K562 (cell line): ENCODE data around the gene DNAJB11. TPM values are rescaled to one million over a fixed set of nuclear protein-coding genes. Genes with fewer than 3 reads are reported as not detected.

Experiments
- ATAC-seq: fragments of 200-7000 bp; cut with Tn5 transposase; 3 replicates; pipeline ENCODE4 v1.9.1; 2020; ENCODE audit warnings: moderate library complexity
- BruUV-seq: library from RNA; stranded (reverse); fragments of 400-500 nt; replicated peaks from 2 replicates; lab custom pipeline; 2021; lab: Mats Ljungman, UMichigan
- CTCF ChIA-PET: fragments of 300-600 bp; formaldehyde crosslinking; extraction: SDS; loops from one replicate; lab custom pipeline; 2021; ENCODE audit warnings: low intra/inter-chr PET ratio; lab: Yijun Ruan, JAX
- POLR2A ChIA-PET: fragments of 300-600, 350-650 bp; sonication (Branson Sonifier 250); formaldehyde crosslinking; extraction: SDS; loops from one replicate; lab custom pipeline; 2021; ENCODE audit warnings: antibody characterized with exemption, inconsistent platforms; lab: Yijun Ruan, JAX
- DNase-seq, 4 experiments: peaks; one replicate each; pipeline versions ENCODE4 v3.0.0 to v3.0.0-alpha.2; 2011 to 2018; ENCODE audit warnings: low spot score in 3 of 4, mixed read lengths in 3 of 4; ENCODE audit errors: extremely low read depth in 1 of 4
- FAIRE-seq: peaks from 2 replicates; lab custom pipeline; 2011; peaks lifted over from hg19 to GRCh38; lab: Jason Lieb, UNC
- H2AFZ ChIP-seq: 2 replicates; pipeline ENCODE4 v1.6.0; 2011; ENCODE audit warnings: low read depth, low read length, control low read depth, inconsistent platforms
- H3K27ac ChIP-seq: fragments of 200-600 bp; 3 replicates; pipeline ENCODE4 v1.8.0; 2011; ENCODE audit warnings: low read depth, mild to moderate bottlenecking, control low read depth, inconsistent platforms, low read length, moderate library complexity, mixed read lengths; ENCODE audit errors: extremely low read depth
- H3K27me3 ChIP-seq, 2 experiments: fragments of 300-600 bp in 1 of 2; 2 replicates in 1 of 2; 3 replicates in 1 of 2; pipeline versions ENCODE4 v1.6.0 to v1.8.0; 2011; ENCODE audit warnings: inconsistent platforms in 2 of 2, low read length in 2 of 2, mild to moderate bottlenecking in 1 of 2, mixed read lengths in 1 of 2, moderate library complexity in 1 of 2; ENCODE audit not compliant: control insufficient read depth in 2 of 2, insufficient read depth in 2 of 2
- H3K36me3 ChIP-seq: fragments of 300-600 bp; 3 replicates; pipeline ENCODE4 v1.8.0; 2011; ENCODE audit warnings: mild to moderate bottlenecking, low read length, inconsistent platforms; ENCODE audit not compliant: control insufficient read depth, insufficient read depth
- H3K4me1 ChIP-seq, 2 experiments: fragments of 200-600 bp in 1 of 2; replicated peaks in 1 of 2; 2 replicates in 1 of 2; 3 replicates in 1 of 2; pipeline versions ENCODE4 v1.5.1 to v1.8.0; 2011; ENCODE audit warnings: inconsistent platforms in 2 of 2, low read length in 2 of 2, mild to moderate bottlenecking in 1 of 2, mixed read lengths in 1 of 2, moderate library complexity in 1 of 2; ENCODE audit not compliant: control insufficient read depth in 2 of 2, insufficient read depth in 2 of 2
- H3K4me2 ChIP-seq: 2 replicates; pipeline ENCODE4 v1.6.1; 2011; ENCODE audit warnings: low read length, control low read depth, inconsistent platforms, mixed read lengths; ENCODE audit not compliant: insufficient read depth
- H3K4me3 ChIP-seq: fragments of 200-600 bp; sonication (generic), shearing (Covaris generic); 2 replicates; pipeline ENCODE4 v1.5.1; 2016; ENCODE audit warnings: control low read depth, inconsistent platforms
- H3K79me2 ChIP-seq: fragments of 200-600 bp; 3 replicates; pipeline ENCODE4 v1.8.0; 2011; ENCODE audit warnings: low read length, inconsistent platforms; ENCODE audit not compliant: control insufficient read depth, insufficient read depth
- H3K9ac ChIP-seq, 2 experiments: 2 replicates each; pipeline versions ENCODE4 v1.6.0 to v1.6.1; 2011; ENCODE audit warnings: low read depth in 2 of 2, low read length in 2 of 2, control low read depth in 1 of 2, inconsistent platforms in 1 of 2, mild to moderate bottlenecking in 1 of 2, mixed read lengths in 1 of 2; ENCODE audit not compliant: insufficient read depth in 1 of 2
- H3K9me1 ChIP-seq: one replicate; pipeline ENCODE4 v1.6.0; 2011; ENCODE audit warnings: inconsistent platforms, mild to moderate bottlenecking, low read length, moderate library complexity; ENCODE audit not compliant: control insufficient read depth, insufficient read depth
- H3K9me3 ChIP-seq: replicated peaks from 2 replicates; pipeline ENCODE4 v1.5.1; 2011; ENCODE audit warnings: low read depth, low read length, inconsistent platforms; ENCODE audit not compliant: control insufficient read depth, insufficient read depth
- H4K20me1 ChIP-seq: replicated peaks from 2 replicates; pipeline ENCODE4 v1.6.1; 2011; ENCODE audit warnings: low read length, inconsistent platforms, mixed read lengths; ENCODE audit not compliant: control insufficient read depth, insufficient read depth
- ATF4 ChIP-seq: fragments of 450-650 bp; formaldehyde crosslinking; IDR thresholded peaks from 2 replicates; pipeline ENCODE4 v1.4.0; 2022; ENCODE audit warnings: mild to moderate bottlenecking, moderate library complexity
- LEF1 ChIP-seq: fragments of 450-650 bp; IDR thresholded peaks from 2 replicates; pipeline ENCODE4 v1.6.1; 2016; ENCODE audit warnings: mild to moderate bottlenecking
- MAFG ChIP-seq: fragments of 450-650 bp; conservative IDR thresholded peaks from 2 replicates; pipeline ENCODE4 v1.6.1; 2016; ENCODE audit warnings: missing genetic modification characterization, missing compliant biosample characterization
- MAFK ChIP-seq: IDR thresholded peaks from 2 replicates; pipeline ENCODE4 v1.6.1; 2011; ENCODE audit warnings: low read length, improper control_type of control experiment
- MYBL2 ChIP-seq, 2 experiments: fragments of 450-650 bp in 1 of 2; sonication (generic) in 1 of 2; formaldehyde crosslinking in 1 of 2; IDR thresholded peaks; 2 replicates each; pipeline versions ENCODE4 v1.6.1 to v1.8.1; 2017 to 2022; ENCODE audit warnings: borderline replicate concordance in 1 of 2, inconsistent platforms in 1 of 2, low read depth in 1 of 2, mild to moderate bottlenecking in 1 of 2, missing genetic modification reagents in 1 of 2, moderate library complexity in 1 of 2
- NR2C2 ChIP-seq, 2 experiments: fragments of 200-800 bp in 1 of 2; sonication (Bioruptor generic) in 1 of 2; sonication (generic) in 1 of 2; formaldehyde crosslinking in 1 of 2; IDR thresholded peaks; 2 replicates each; pipeline versions ENCODE4 v1.6.1 to v1.8.0; 2016 to 2022; ENCODE audit warnings: mild to moderate bottlenecking in 1 of 2, missing compliant biosample characterization in 1 of 2, missing genetic modification characterization in 1 of 2, missing genetic modification reagents in 1 of 2
- NR4A1 ChIP-seq, 2 experiments: fragments of 250-450 bp in 1 of 2; fragments of 450-650 bp in 1 of 2; sonication (Bioruptor Pico) in 1 of 2; IDR thresholded peaks; 2 replicates each; pipeline versions ENCODE4 v1.4.0 to v1.6.1; 2016 to 2020; ENCODE audit warnings: mild to moderate bottlenecking in 2 of 2, missing compliant biosample characterization in 1 of 2, missing genetic modification characterization in 1 of 2, moderate library complexity in 1 of 2
- RAD21 ChIP-seq, 2 experiments: fragments of 250-450 bp in 1 of 2; fragments of 450-650 bp in 1 of 2; sonication (Bioruptor Pico) in 1 of 2; formaldehyde crosslinking in 1 of 2; IDR thresholded peaks in 1 of 2; conservative IDR thresholded peaks in 1 of 2; 2 replicates each; pipeline versions ENCODE4 v1.4.0 to v1.8.0; 2020 to 2022; ENCODE audit warnings: mild to moderate bottlenecking in 2 of 2, moderate library complexity in 1 of 2
- RBFOX2 ChIP-seq: fragments of 200-400 bp; formaldehyde crosslinking; IDR thresholded peaks from 2 replicates; pipeline ENCODE4 v1.6.1; 2017; ENCODE audit warnings: low read depth, mild to moderate bottlenecking, low read length, moderate library complexity
- RBM34 ChIP-seq: fragments of 200-400 bp; formaldehyde crosslinking; IDR thresholded peaks from 2 replicates; pipeline ENCODE4 v1.6.1; 2018; ENCODE audit warnings: low read length, borderline replicate concordance; ENCODE audit not compliant: insufficient read depth
- SAP30 ChIP-seq: fragments of 200-600 bp; sonication (generic); IDR thresholded peaks from 2 replicates; pipeline ENCODE4 v1.6.1; 2012; ENCODE audit warnings: borderline replicate concordance, low read depth, mild to moderate bottlenecking, moderate library complexity, low read length, control low read depth, inconsistent platforms; ENCODE audit not compliant: insufficient read depth, poor library complexity, severe bottlenecking
- SOX6 ChIP-seq: fragments of 450-650 bp; IDR thresholded peaks from 2 replicates; pipeline ENCODE4 v1.6.1; 2014; ENCODE audit warnings: mild to moderate bottlenecking
- SP2 ChIP-seq: IDR thresholded peaks from 2 replicates; pipeline ENCODE4 v1.6.1; 2011; ENCODE audit warnings: mild to moderate bottlenecking, low read depth, low read length, moderate library complexity; ENCODE audit not compliant: poor library complexity, severe bottlenecking; ENCODE audit errors: extremely low read depth
- TCFL5 ChIP-seq: fragments of 250-450 bp; sonication (Bioruptor Pico); conservative IDR thresholded peaks from 2 replicates; pipeline ENCODE4 v1.6.1; 2021; ENCODE audit warnings: mild to moderate bottlenecking, moderate library complexity, matching md5 sums
- TRIM24 ChIP-seq, 2 experiments: fragments of 450-650 bp; IDR thresholded peaks; 2 replicates each; pipeline ENCODE4 v1.6.1; 2016
- ZNF165 ChIP-seq: fragments of 250-450 bp; sonication (Bioruptor Pico); IDR thresholded peaks from 2 replicates; pipeline ENCODE4 v1.4.0; 2020; ENCODE audit warnings: borderline replicate concordance
- ZNF175 ChIP-seq: fragments of 200-800 bp; sonication (Bioruptor generic); IDR thresholded peaks from 2 replicates; pipeline ENCODE4 v1.6.1; 2016; ENCODE audit warnings: low read depth, mild to moderate bottlenecking, missing genetic modification characterization, missing compliant biosample characterization
- ZNF224 ChIP-seq: sonication (generic); formaldehyde crosslinking; IDR thresholded peaks from 2 replicates; pipeline ENCODE4 v1.8.0; 2022; ENCODE audit warnings: mild to moderate bottlenecking, missing genetic modification reagents
- ZNF766 ChIP-seq: fragments of 200-800 bp; sonication (Bioruptor generic); conservative IDR thresholded peaks from 2 replicates; pipeline ENCODE4 v1.6.1; 2016; ENCODE audit warnings: missing genetic modification characterization, missing compliant biosample characterization
- WGBS: fragments of 100-300 bp; shearing (Covaris generic); methylation state at CpG from one replicate; pipeline ENCODE4 v1.1.6; 2016; ENCODE audit warnings: low coverage, mixed read lengths; ENCODE audit not compliant: insufficient coverage; ENCODE audit errors: missing lambda C conversion rate; 5-methylcytosine and 5-hydroxymethylcytosine counted together
- in situ Hi-C: fragments of 300-500 bp; cut with MboI; formaldehyde crosslinking; loops from 4 replicates; pipeline ENCODE4 v1.15.0; 2018; ENCODE audit warnings: inconsistent platforms, mixed read lengths
- intact Hi-C: fragments of 100-400 bp; cut with micrococcal nuclease; formaldehyde crosslinking; loops from 2 replicates; pipeline ENCODE4 v1.14.2; 2022
- polyA plus RNA-seq, 8 experiments: library from polyadenylated mRNA; depleted of rRNA in 4 of 8; stranded (reverse) in 5 of 8; unstranded in 3 of 8; fragments of >200 nt; fragmentation: Nextera tagmentation in 2 of 8; fragmentation: Illumina TruSeq in 1 of 8; extraction: Ambion mirVana in 2 of 8; extraction: Trizol in 1 of 8; gene quantifications; 2 replicates each; pipeline versions ENCODE4 v1.2.1 to v1.2.3, GENCODE V29; 2011 to 2014; ENCODE audit warnings: inconsistent platforms in 1 of 8, missing spikeins in 1 of 8
- total RNA-seq, 7 experiments: library from RNA; depleted of rRNA in 6 of 7; stranded (reverse); fragments of >200 nt in 6 of 7; fragmentation: Illumina TruSeq in 2 of 7; extraction: Trizol in 2 of 7; gene quantifications; 2 replicates each; pipeline versions ENCODE4 v1.2.1 to v1.2.3, GENCODE V29; 2011 to 2021; ENCODE audit warnings: low replicate concordance in 1 of 7

The DNAJB11 gene
- total and polyA plus RNA-seq, 9 of the 15 experiments (the other 6 are each of a cell fraction or from before 2014, with no cell fraction given) = 14.8 to 74.7 (median 63.8) TPM

- H3K36me3 ChIP-seq = no peaks in the 10 kb centered on the region
- H3K4me3 ChIP-seq = no peak overlapping the region
- peak overlapping the region; percentile 66 for H2AFZ ChIP-seq
- ChIA-PET CTCF (no interaction called here), POLR2A (interaction anchor here (0.8 to 1.0 kb wide), 4 partner anchors 10 to 185 kb away, joined by 3 to 4 read pairs (median 3); no protein-coding TSS in a partner anchor)
- H3K4me1 ChIP-seq = peaks cover 6 to 14% of the 10 kb centered on the region in 2 experiments
- no TSS peak for BruUV-seq
- no peak overlapping the region for H3K9ac ChIP-seq
- intact Hi-C loops = no loop called here
- no peak overlapping the region; the same call in 2 of the 3 replicates for H3K27ac ChIP-seq
- DNase-seq (no peak), ATAC-seq (peak; percentile 50), FAIRE-seq (no peak)
- no peaks in the 10 kb centered on the region for H3K79me2 ChIP-seq
- H3K4me2 ChIP-seq = no peak overlapping the region; the same call in 1 of the 2 replicates
- no peaks in the 10 kb centered on the region for H3K9me3 ChIP-seq
- H3K9me1 ChIP-seq = no peaks in the 10 kb centered on the region
- H4K20me1 ChIP-seq = no peaks in the 10 kb centered on the region
- in situ Hi-C loops = no loop called here
- WGBS = 35% methylated on average over 12 of the region's 12 CpGs
- H3K27me3 ChIP-seq = no peaks in the 10 kb centered on the region
- TF ChIP-seq LEF1 = peak; percentile 34; the same call in 1 of the 2 replicates
- peak; percentile 52; the same call in 1 of the 2 replicates for TF ChIP-seq ZNF766 (CRISPR knock-in tag)
- no peak for TF ChIP-seq RBM34
- TF ChIP-seq SP2 = no peak
- no peak for TF ChIP-seq NR4A1 (CRISPR knock-in tag; IDR thresholded peaks at IDR 0.05)
- 0 out of 2 replicates have a peak, but pooled peaks have one; percentile 18 for TF ChIP-seq NR4A1 (tag; IDR thresholded peaks at IDR 0.05)
- no peak for TF ChIP-seq TCFL5
- TF ChIP-seq RBFOX2 = peak; percentile 31; the same call in 1 of the 2 replicates
- no peak for TF ChIP-seq ZNF224 (CRISPR knock-in tag)
- TF ChIP-seq ZNF165 = no peak; the same call in 1 of the 2 replicates
- TF ChIP-seq TRIM24 (IDR thresholded peaks at IDR 0.05) = peak; percentile 67 to 77; a peak in 2 of 4 replicates
- 0 out of 2 replicates have a peak, but pooled peaks have one; percentile 28 for TF ChIP-seq ATF4 (CRISPR knock-in tag)
- TF ChIP-seq MYBL2 (IDR thresholded peaks at IDR 0.05; ENCODE audit: low read depth) = no peak
- TF ChIP-seq MYBL2 (CRISPR knock-in tag; IDR thresholded peaks at IDR 0.05; ENCODE audit: borderline replicate concordance) = no peak
- no peak for TF ChIP-seq MAFK
- TF ChIP-seq MAFG = no peak
- TF ChIP-seq NR2C2 (CRISPR knock-in tag; IDR thresholded peaks at IDR 0.05) = no peak
- TF ChIP-seq NR2C2 (tag; IDR thresholded peaks at IDR 0.05) = peak; percentile 77; the same call in 1 of the 2 replicates
- 0 out of 2 replicates have a peak, but pooled peaks have one; percentile 36 for TF ChIP-seq SOX6
- no peak for TF ChIP-seq SAP30
- TF ChIP-seq ZNF175 (CRISPR knock-in tag) = peak; percentile 69
- no peak for TF ChIP-seq RAD21 (CRISPR knock-in tag; conservative IDR thresholded peaks at IDR 0.05 in 1 of 2, IDR thresholded peaks at IDR 0.05 in 1 of 2)
These were observed 28.7 kb downstream of the DNAJB11 start for GRCh38 chr3:186599142-186599784.
